ENCODE measurements around the gene NIM1K. TPM values are rescaled to one million over a fixed set of nuclear protein-coding genes. Genes with fewer than 3 reads are reported as not detected.
"Not testable (repeated sequence)": the region's sequence is repeated elsewhere in the genome, so short reads cannot be mapped to it uniquely, and the experiment has no call there.

Gene NIM1K
- total RNA-seq, 1 experiment from 2014 or later: 0.04 TPM

DNA sequence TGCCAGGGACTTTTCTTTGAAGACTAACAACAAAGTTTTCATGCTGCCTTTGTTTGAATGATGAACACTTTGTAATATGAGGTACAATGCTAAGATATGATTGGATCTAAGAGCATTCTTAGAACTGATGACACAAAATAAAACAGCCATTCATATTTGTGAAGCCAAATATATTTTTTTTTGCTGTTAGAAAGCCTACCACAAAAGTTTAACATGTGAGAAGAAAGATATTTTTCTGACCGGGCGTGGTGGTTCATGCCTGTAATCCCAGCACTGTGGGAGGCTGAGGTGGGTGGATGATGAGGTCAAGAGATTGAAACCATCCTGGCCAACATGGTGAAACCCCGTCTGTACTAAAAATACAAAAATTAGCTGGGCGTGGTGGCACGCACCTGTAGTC, 9.4 kb downstream of the NIM1K start:
- H3K27ac ChIP-seq; H3K27me3 ChIP-seq; H3K4me1 ChIP-seq; H3K9me3 ChIP-seq (replicated peaks); H3K36me3 ChIP-seq; H3K4me3 ChIP-seq; DNase-seq: not testable (repeated sequence)

DNA sequence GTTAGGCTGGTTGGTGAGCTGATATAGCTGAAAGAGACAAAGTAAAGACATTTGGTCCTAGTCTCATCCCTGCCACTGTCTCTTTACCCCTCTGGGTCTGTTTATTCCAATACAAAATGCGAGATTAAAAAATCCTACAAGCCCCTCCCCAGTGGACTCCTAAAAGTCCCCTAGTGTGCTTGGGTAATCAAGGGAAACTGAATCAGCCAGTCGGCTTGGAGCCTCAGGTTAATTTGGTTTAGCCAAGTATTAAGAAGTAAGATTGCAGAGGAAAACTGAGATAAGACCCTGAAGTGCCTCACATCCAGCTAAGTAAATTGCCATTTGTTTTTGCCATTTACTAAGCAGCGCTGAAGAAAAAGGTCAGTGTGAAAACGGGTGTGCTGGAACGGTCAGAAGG, 10.4 kb downstream of the NIM1K start:
- Histone ChIP-seq H3K27ac (no peak overlapping the region), H3K4me1 (peaks cover 4% of the 10 kb centered on the region), H3K27me3 (no peaks in the 10 kb centered on the region), H3K9me3 (replicated peaks) (no peaks in the 10 kb centered on the region; the same call in 1 of the 2 replicates), H3K4me3 (no peak overlapping the region), H3K36me3 (no peaks in the 10 kb centered on the region)
- no peak for DNase-seq

DNA sequence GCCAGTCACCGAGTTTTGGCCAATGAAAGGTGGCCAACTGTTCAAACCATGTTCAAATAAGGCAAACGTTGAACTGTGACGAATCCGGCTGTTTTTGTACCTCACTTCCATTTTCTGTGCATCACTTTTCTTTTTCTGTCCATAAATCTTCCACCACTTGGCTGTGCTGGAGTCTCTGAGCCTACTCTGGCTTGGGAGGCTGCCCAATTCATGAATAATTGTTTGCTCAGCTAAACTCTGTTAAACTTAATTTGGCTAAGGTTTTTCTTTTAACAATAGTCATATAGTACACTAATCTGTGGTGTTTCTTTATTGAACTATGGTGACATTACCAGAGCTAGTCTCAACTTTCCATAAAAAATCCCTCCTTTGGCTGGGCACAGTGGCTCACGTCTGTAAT, 11.3 kb downstream of the NIM1K start:
- no peaks in the 10 kb centered on the region for H3K27me3 ChIP-seq

DNA sequence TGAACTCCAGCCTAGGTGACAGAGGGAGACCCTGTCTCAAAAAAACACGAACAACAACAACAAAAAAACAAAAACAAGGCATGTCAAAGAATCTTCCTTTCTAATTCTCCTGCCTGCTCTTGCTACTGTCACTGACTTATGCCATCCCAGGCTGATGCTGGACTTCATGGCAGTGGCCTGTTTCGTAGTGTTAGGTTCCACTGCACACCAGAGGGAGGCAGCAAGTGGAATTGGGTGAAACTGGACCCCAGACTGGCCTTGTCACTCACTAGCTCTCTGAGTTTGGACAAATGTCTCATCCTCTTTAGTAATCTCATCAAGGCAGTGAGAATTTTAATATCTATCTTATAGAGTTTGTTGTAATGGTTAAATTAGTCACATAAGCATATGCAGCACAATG, 12.9 kb downstream of the NIM1K start:
- H3K27me3 ChIP-seq: no peaks in the 10 kb centered on the region
- no peaks in the 10 kb centered on the region for H3K36me3 ChIP-seq
- H3K27ac ChIP-seq: no peak overlapping the region
- H3K9me3 ChIP-seq (replicated peaks): no peaks in the 10 kb centered on the region; the same call in 1 of the 2 replicates
- H3K4me3 ChIP-seq: no peak overlapping the region
- no peak for DNase-seq
- no peaks in the 10 kb centered on the region for H3K4me1 ChIP-seq

More for the DNA sequence above, 11.3 kb downstream of the NIM1K start:
- Histone ChIP-seq H3K9me3 (replicated peaks) (no peaks in the 10 kb centered on the region; the same call in 1 of the 2 replicates), H3K36me3 (no peaks in the 10 kb centered on the region), H3K27ac (no peak overlapping the region), H3K4me1 (peaks cover 4% of the 10 kb centered on the region), H3K4me3 (no peak overlapping the region)
- no peak for DNase-seq

DNA sequence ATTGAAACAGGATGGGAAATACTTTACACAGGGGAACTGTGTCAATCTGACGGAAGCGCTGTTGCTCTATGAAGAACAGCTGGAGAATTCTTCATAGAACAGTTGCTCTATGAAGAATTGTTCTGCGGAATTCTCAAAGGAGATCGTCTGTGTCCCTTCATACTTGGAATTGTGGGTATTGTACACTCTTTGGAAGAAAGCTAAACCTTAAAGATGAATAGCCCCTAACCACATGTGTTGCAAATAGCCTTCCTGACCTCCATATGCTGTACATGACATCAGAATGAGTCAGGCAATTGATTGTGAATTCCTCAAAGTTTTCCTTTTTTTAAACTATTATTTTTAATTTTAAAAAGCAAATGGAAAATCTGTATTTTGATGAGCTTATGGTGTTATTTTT, 15.6 kb downstream of the NIM1K start:
- DNase-seq: no peak
- no peaks in the 10 kb centered on the region; the same call in 1 of the 2 replicates for H3K9me3 ChIP-seq (replicated peaks)
- no peaks in the 10 kb centered on the region for H3K36me3 ChIP-seq
- H3K27me3 ChIP-seq: peaks cover 7% of the 10 kb centered on the region; the same call in 1 of the 2 replicates
- no peak overlapping the region for H3K27ac ChIP-seq
- H3K4me3 ChIP-seq: no peak overlapping the region
- H3K4me1 ChIP-seq: no peaks in the 10 kb centered on the region

DNA sequence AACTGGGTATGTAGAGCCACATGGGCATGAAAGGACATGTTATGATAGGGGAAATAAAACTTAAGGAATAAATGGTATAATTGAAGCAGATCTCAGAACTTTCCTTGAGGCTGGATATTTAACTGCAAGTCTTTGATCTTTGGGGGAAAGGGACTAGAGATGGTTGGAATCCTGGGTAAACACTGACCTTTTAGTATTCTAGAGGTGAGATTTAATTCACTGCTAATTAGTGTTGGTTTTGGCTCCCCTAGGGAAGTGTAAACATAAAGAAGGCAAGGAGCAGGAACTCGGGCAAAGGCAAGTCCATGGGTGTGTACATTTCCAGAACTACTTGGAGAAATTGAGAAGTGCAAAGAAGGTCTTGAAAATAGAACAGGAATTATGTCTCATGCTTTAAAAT, 16.6 kb downstream of the NIM1K start:
- Histone ChIP-seq H3K4me1 (no peaks in the 10 kb centered on the region), H3K36me3 (no peaks in the 10 kb centered on the region), H3K27me3 (peaks cover 7% of the 10 kb centered on the region; the same call in 1 of the 2 replicates), H3K27ac (no peak overlapping the region), H3K4me3 (no peak overlapping the region), H3K9me3 (replicated peaks) (no peaks in the 10 kb centered on the region)
- DNase-seq: no peak

DNA sequence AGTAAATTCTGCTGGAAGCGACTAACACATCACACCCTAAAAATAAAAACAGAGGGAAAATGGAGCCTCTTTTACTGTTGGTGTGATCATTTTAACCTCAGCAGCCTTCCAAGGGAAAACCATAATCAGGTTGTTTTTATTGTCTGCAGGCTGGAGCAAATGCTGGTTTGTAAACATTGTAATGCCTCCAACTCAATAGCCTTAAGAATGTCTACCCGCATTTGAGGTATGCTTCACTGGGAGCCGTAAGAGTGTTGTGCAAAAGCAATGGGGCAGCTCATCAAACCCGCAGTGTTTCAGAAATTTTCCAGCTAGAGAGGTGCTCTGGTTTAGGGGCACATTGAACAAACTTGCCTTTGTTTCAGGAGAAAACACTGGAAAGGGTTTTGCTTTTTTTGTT, 17.0 kb downstream of the NIM1K start:
- H3K9me3 ChIP-seq (replicated peaks): no peaks in the 10 kb centered on the region
- H3K27me3 ChIP-seq: peaks cover 7% of the 10 kb centered on the region; the same call in 1 of the 2 replicates
- no peak overlapping the region for H3K27ac ChIP-seq
- H3K4me1 ChIP-seq: no peaks in the 10 kb centered on the region
- DNase-seq: no peak
- no peaks in the 10 kb centered on the region for H3K36me3 ChIP-seq
- H3K4me3 ChIP-seq: no peak overlapping the region

DNA sequence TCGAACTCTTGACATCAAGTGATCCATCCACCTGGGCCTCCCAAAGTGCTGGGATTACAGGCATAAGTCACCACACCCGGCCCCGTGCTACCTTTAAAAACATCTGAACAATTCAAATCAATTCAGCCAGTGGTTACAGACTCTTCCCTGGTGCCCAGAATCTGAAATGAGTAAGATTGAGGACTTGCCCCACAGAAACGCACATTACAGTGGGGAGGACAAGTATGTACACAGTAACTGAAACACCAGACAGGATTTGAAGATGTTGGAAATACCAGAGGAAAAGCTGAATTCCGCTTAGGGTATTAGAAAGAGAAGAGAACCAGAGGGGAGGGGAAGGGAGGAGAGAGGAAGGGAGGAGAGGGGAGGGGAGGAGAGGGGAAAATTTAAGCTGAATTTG, 17.8 kb downstream of the NIM1K start:
- no peaks in the 10 kb centered on the region for H3K4me1 ChIP-seq
- no peak overlapping the region for H3K27ac ChIP-seq
- H3K4me3 ChIP-seq: no peak overlapping the region
- no peaks in the 10 kb centered on the region for H3K36me3 ChIP-seq
- no peak for DNase-seq
- peaks cover 7% of the 10 kb centered on the region; the same call in 1 of the 2 replicates for H3K27me3 ChIP-seq
- H3K9me3 ChIP-seq (replicated peaks): no peaks in the 10 kb centered on the region

DNA sequence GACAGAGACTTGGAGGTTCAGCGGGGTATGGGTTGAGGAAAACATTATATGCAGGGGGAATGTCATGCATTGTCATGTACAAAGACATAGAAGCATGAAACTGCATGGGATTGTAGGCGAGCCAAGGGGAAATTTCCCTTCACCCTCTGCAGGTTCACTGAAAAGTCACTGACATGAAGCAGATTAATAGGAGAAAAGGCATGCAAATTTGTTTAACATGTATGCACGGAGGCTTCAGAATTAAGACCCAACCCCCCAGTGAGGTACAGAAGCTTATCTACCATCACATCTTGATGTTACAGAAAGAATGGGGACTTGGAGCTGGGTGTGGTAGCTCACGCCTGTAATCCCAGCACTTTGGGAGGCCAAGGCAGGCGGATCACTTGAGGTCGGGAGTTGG, 18.5 kb downstream of the NIM1K start:
- Histone ChIP-seq H3K27ac (no peak overlapping the region), H3K36me3 (no peaks in the 10 kb centered on the region), H3K4me1 (no peaks in the 10 kb centered on the region), H3K4me3 (no peak overlapping the region), H3K27me3 (peaks cover 7% of the 10 kb centered on the region; the same call in 1 of the 2 replicates), H3K9me3 (replicated peaks) (no peaks in the 10 kb centered on the region)
- no peak for DNase-seq

DNA sequence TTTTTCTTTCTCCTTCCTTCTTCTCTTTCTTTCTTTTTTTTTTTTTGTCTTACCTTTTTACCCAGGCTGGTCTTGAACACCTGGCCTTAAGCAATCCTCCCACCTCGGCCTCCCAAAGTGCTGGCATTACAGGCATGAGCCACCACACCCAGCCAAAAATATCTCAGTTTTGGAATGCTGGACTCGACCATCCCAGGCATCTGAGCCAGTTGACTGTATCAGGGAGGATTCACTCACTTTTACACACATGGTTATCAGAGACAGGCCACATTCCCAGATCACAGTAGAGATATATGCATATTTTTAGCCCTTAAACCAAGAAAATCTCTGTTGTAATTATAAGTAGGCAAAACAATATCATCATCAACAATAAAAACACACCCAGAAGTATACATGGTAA, 21.9 kb downstream of the NIM1K start:
- DNase-seq: no peak
- Histone ChIP-seq H3K4me3 (no peak overlapping the region), H3K4me1 (no peaks in the 10 kb centered on the region), H3K27me3 (peaks cover 7% of the 10 kb centered on the region; the same call in 1 of the 2 replicates), H3K9me3 (replicated peaks) (no peaks in the 10 kb centered on the region), H3K36me3 (no peaks in the 10 kb centered on the region), H3K27ac (no peak overlapping the region)

DNA sequence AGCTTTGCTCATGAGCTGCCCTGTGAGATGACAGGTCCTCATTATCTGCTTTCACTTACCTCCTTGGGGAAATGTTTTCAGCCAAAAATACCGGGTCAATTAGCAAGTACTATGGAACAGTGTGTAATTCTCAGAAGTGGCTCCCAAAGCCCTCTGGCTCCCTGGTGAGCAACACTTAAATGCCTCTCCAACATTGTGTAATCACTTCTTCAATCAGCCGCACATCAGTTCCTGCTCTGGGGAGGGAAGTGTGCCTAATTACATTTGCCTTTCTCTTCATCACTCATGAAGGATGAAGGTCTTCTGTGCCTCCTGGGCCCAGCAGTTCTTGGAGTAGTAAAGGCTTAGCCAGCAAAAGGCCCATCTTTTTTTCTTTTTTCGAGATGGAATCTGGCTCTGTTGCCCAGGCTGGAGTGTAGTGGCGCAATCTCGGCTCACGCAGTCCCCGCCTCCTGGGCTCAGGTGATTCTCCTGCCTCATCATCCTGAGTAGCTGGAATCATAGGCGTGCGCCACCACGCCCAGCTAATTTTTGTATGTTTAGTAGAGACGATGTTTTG, 23.1 kb downstream of the NIM1K start:
- no peak for DNase-seq
- H3K4me3 ChIP-seq: no peak overlapping the region
- peaks cover 7% of the 10 kb centered on the region; the same call in 1 of the 2 replicates for H3K27me3 ChIP-seq
- no peaks in the 10 kb centered on the region for H3K9me3 ChIP-seq (replicated peaks)
- H3K4me1 ChIP-seq: no peaks in the 10 kb centered on the region
- H3K36me3 ChIP-seq: no peaks in the 10 kb centered on the region
- no peak overlapping the region for H3K27ac ChIP-seq

DNA sequence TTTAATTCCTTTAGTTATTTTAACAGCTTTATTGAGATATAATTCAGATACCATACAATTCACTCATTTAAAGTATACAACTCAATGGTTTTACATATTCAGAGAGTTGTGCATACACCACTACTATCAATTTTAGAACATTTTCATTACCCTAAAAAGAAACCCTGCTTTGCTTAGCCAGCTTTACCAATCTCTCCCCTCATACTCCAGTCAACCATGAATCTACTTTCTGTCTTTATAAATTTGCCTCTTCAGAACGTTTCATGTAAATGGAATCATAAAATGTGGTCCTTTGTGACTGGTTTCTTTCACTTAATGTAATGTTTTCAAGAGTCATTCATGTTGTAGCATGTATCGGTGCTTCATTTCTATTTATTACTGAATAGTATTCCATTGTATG, 24.9 kb downstream of the NIM1K start:
- H3K27me3 ChIP-seq: no peaks in the 10 kb centered on the region
- H3K27ac ChIP-seq: no peak overlapping the region

DNA sequence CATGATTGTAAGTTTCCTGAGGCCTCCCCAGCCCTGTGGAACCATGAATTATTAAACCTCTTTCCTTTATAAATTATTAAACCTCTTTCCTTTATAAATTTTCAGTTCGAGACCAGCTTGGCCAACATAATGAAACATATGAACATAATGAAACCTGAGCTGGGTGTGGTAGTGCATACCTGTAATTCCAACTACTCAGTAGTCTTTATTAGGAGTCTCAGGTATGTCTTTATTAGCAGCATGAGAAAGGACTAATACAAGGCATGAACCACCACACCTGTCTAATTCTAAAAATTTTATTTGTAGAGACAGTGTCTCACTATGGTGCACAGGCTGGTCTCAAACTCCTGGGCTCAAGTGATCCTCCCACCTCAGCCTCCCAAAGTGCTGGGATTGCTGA, 27.1 kb downstream of the NIM1K start:
- Histone ChIP-seq H3K27me3 (no peaks in the 10 kb centered on the region), H3K36me3 (no peaks in the 10 kb centered on the region), H3K4me3 (no peak overlapping the region), H3K4me1 (no peaks in the 10 kb centered on the region), H3K9me3 (replicated peaks) (no peaks in the 10 kb centered on the region), H3K27ac (no peak overlapping the region)
- no peak for DNase-seq

More for the DNA sequence above, 24.9 kb downstream of the NIM1K start:
- no peak for DNase-seq
- Histone ChIP-seq H3K4me3 (no peak overlapping the region), H3K4me1 (no peaks in the 10 kb centered on the region), H3K9me3 (replicated peaks) (no peaks in the 10 kb centered on the region), H3K36me3 (no peaks in the 10 kb centered on the region)

DNA sequence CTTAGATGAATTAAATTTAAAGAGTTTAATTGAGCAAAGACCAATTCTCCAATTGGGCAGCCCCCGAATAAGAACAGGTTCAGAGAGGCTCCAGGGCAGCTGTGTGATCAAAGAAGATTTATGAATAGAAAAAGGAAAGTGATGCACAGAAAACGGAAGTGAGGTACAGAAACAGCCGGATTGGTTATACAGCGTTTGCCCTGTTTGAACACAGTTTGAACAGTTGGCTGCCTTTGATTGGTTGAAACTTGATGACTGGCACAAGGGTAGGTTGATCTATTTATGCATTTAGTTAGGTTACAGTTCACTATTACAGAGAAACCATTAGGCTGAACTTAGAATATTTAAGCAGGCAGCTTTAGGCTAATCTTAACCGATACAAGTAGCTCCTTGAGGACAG, 29.5 kb downstream of the NIM1K start:
- H3K4me3 ChIP-seq: no peak overlapping the region
- no peak overlapping the region for H3K27ac ChIP-seq
- H3K36me3 ChIP-seq: no peaks in the 10 kb centered on the region
- H3K27me3 ChIP-seq: no peaks in the 10 kb centered on the region
- peak in 1 of 2 experiments; percentile 27 for DNase-seq
- no peaks in the 10 kb centered on the region for H3K9me3 ChIP-seq (replicated peaks)
- no peaks in the 10 kb centered on the region for H3K4me1 ChIP-seq

DNA sequence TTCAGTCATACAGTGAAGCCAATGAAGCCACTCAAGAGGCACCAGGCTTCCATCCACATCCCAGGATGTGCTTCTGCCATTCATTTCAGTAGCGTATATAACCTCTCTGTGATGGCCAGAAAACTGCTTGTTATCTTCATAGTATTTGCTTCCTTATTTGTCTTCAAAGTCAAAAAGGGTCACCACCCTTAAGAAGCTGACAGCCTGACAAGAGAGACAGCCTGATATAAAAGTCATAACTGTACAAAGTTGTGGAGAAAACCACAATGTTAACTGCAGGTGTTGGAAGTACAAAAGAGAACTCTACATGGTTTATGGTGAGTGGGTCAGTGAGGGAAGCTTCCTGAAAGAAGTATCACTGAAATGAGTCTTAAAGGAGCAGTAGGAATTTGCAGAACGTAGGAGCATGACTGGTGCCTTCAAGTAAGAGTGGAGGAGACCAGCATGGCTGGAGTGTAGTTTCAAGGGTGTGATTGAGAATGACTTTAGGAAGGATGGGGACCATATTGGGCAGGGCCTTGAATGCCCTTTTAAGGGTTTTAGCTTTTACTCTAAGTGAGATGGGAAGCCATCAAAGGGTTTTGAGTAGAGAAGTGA, 33.7 kb downstream of the NIM1K start:
- no peaks in the 10 kb centered on the region for H3K4me1 ChIP-seq
- H3K9me3 ChIP-seq (replicated peaks): no peaks in the 10 kb centered on the region
- H3K36me3 ChIP-seq: no peaks in the 10 kb centered on the region
- H3K27me3 ChIP-seq: no peaks in the 10 kb centered on the region
- no peak overlapping the region for H3K27ac ChIP-seq
- H3K4me3 ChIP-seq: no peak overlapping the region
- no peak for DNase-seq

DNA sequence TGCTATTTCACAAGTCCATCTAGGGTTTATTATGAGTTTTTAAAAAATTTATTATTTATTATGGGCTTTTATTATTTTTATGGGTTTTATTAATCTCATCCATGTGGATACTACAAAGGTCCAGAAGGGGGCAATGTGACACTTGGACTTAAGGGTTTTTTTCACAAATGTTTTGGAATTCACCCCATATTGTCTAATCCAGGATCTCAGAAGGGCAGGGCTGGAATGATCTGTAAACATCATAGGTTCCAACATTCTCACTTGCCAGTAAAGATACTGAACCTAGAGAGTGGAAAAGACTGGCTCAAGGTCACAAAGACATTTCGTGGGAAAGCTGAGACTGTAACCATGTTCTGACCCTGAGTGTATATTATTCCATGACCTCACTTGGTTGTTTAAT, 35.6 kb downstream of the NIM1K start:
- Histone ChIP-seq H3K27me3 (no peaks in the 10 kb centered on the region), H3K36me3 (no peaks in the 10 kb centered on the region), H3K9me3 (replicated peaks) (no peaks in the 10 kb centered on the region), H3K4me1 (no peaks in the 10 kb centered on the region), H3K4me3 (no peak overlapping the region), H3K27ac (no peak overlapping the region)
- DNase-seq: peak in 1 of 2 experiments; percentile 55
